ENCODE measurements around the gene TJAP1.

The TJAP1 gene

DNA sequence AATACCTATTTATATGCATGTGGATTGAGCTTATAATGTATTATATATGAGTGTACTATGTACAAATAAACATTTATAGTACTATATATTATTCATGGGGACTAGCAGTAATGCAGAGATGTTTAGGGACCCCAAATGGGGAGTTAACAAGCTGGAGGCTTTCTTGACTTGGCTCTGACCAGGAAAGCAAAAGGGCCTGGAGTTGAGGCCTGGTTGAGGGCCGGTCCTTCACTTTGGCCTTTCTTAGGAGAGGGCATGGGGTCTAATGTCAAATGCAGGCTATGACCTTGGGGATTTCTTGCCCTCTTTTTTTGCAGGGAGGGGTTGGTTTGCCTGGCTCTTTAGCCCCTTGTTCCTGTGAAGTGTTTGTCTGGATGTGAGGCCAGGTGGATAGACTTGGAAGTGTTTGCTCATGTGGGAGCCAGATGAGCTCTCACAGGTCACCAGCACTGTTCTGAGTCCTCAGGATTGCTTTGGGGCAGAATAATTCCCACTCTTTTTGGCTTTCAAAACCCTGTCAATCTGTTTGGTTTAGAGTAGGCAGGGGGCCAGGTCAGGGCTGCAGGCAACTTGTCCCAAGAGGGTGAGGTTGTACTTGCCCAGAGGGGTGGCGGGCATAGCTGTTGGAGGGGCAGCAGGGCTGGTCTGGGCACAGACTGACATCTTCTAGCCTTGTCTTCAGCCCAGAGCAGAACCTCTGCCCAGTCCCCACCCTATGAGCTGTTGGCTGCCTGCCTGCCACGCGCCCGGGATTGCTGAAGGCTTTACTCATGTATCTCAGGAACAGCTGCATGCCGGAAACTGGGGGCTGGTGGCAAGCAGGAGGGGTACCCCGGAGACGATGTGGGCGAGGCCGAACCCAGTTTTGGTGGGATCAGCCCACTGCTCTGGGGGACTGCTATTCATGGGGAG is 14.6 kb downstream of the TJAP1 start:
- DNase-seq (ENCODE audit: low read depth in 1 of 2, low spot score in 1 of 2), result no peak
- Histone ChIP-seq H3K4me3 (replicated peaks; ENCODE audit: insufficient read depth, low read length) (no peak overlapping the region), H3K27ac (replicated peaks) (no peak overlapping the region), H3K27me3 (ENCODE audit: insufficient read depth, poor library complexity, severe bottlenecking) (no peaks in the 10 kb centered on the region)
- no peak for TF ChIP-seq POLR2AphosphoS5 (IDR thresholded peaks at IDR 0.05; ENCODE audit: low read depth)
- TF ChIP-seq SPI1 (IDR thresholded peaks at IDR 0.05; ENCODE audit: borderline replicate concordance, low read depth), result no peak
- TF ChIP-seq, protein P1, sequence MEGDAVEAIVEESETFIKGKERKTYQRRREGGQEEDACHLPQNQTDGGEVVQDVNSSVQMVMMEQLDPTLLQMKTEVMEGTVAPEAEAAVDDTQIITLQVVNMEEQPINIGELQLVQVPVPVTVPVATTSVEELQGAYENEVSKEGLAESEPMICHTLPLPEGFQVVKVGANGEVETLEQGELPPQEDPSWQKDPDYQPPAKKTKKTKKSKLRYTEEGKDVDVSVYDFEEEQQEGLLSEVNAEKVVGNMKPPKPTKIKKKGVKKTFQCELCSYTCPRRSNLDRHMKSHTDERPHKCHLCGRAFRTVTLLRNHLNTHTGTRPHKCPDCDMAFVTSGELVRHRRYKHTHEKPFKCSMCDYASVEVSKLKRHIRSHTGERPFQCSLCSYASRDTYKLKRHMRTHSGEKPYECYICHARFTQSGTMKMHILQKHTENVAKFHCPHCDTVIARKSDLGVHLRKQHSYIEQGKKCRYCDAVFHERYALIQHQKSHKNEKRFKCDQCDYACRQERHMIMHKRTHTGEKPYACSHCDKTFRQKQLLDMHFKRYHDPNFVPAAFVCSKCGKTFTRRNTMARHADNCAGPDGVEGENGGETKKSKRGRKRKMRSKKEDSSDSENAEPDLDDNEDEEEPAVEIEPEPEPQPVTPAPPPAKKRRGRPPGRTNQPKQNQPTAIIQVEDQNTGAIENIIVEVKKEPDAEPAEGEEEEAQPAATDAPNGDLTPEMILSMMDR (IDR thresholded peaks at IDR 0.05; ENCODE audit: insufficient read depth, low read length), result no peak
- no peak for TF ChIP-seq GABPA (IDR thresholded peaks at IDR 0.05; ENCODE audit: low read depth)
- TF ChIP-seq REST (IDR thresholded peaks at IDR 0.05; ENCODE audit: insufficient replicate concordance, low read depth), result no peak

- H3K4me3 ChIP-seq (replicated peaks; ENCODE audit: insufficient read depth, low read length), result no peak overlapping the region
- TF ChIP-seq POLR2AphosphoS5 (IDR thresholded peaks at IDR 0.05; ENCODE audit: low read depth), result no peak
- TF ChIP-seq, protein P1 (IDR thresholded peaks at IDR 0.05; ENCODE audit: insufficient read depth, low read length), result no peak
- TF ChIP-seq SPI1 (IDR thresholded peaks at IDR 0.05; ENCODE audit: borderline replicate concordance, low read depth), result no peak
- no peak for TF ChIP-seq GABPA (IDR thresholded peaks at IDR 0.05; ENCODE audit: low read depth)
- no peak for TF ChIP-seq REST (IDR thresholded peaks at IDR 0.05; ENCODE audit: insufficient replicate concordance, low read depth)
Observed at GRCh38 chr6:43492673-43493072, 15.3 kb downstream of the TJAP1 start.

GRCh38 chr6:43493230-43493629 is 15.9 kb downstream of the TJAP1 start:
- DNase-seq (ENCODE audit: low read depth in 1 of 2, low spot score in 1 of 2), result no peak
- Histone ChIP-seq H3K4me3 (replicated peaks; ENCODE audit: insufficient read depth, low read length) (no peak overlapping the region), H3K27me3 (ENCODE audit: insufficient read depth, poor library complexity, severe bottlenecking) (no peaks in the 10 kb centered on the region), H3K27ac (replicated peaks) (no peak overlapping the region)
- TF ChIP-seq, protein P1 (IDR thresholded peaks at IDR 0.05; ENCODE audit: insufficient read depth, low read length), result no peak
- no peak for TF ChIP-seq POLR2AphosphoS5 (IDR thresholded peaks at IDR 0.05; ENCODE audit: low read depth)
- TF ChIP-seq GABPA (IDR thresholded peaks at IDR 0.05; ENCODE audit: low read depth), result no peak
- no peak for TF ChIP-seq REST (IDR thresholded peaks at IDR 0.05; ENCODE audit: insufficient replicate concordance, low read depth)
- no peak for TF ChIP-seq SPI1 (IDR thresholded peaks at IDR 0.05; ENCODE audit: borderline replicate concordance, low read depth)

More at GRCh38 chr6:43492673-43493072, 15.3 kb downstream of the TJAP1 start:
- no peak for DNase-seq (ENCODE audit: low read depth in 1 of 2, low spot score in 1 of 2)
- H3K27me3 ChIP-seq (ENCODE audit: insufficient read depth, poor library complexity, severe bottlenecking), result no peaks in the 10 kb centered on the region
- no peak overlapping the region for H3K27ac ChIP-seq (replicated peaks)

Measured in HL-60 (cell line).